Stimulated activated CD8-positive, alpha-beta memory T cell treated with anti-CD3 and anti-CD28 coated beads, Interleukin-12 subunit alpha, Interleukin-12 subunit beta, amount 100 ng/mL, for 24 hours (primary cell): Measurements from ENCODE around the gene EME1.
A peak's percentile ranks its signal among the peaks of the same experiment; 100 is the strongest.
"Not testable (repeated sequence)": the region's sequence is repeated elsewhere in the genome, so short reads cannot be mapped to it uniquely, and the experiment has no call there.

ENCODE experiments used
- DNase-seq: peaks from one replicate; pipeline ENCODE4 v3.0.0-alpha.2; 2020; ENCODE audit errors: extremely low read depth

EME1 gene

GRCh38 chr17:50393700-50394099 is 20.7 kb downstream of the EME1 start:
- DNase-seq: no peak

- no peak for DNase-seq
Observed at GRCh38 chr17:50394711-50395110, 21.7 kb downstream of the EME1 start.

- no peak for DNase-seq
Observed at GRCh38 chr17:50396261-50397110, 23.5 kb downstream of the EME1 start.

- peak; percentile 73 for DNase-seq
Observed at GRCh38 chr17:50397111-50397918, 24.3 kb downstream of the EME1 start, which contains the start of gene LRRC59. TSS of gene LRRC59 (minus strand) at chr17:50397523. CDS start at chr17:50397317, 206 bp downstream.

- DNase-seq: no peak
Observed at GRCh38 chr17:50397919-50398285, 24.9 kb downstream of the EME1 start.

- DNase-seq: not testable (repeated sequence)
Observed at GRCh38 chr17:50398672-50399071, 25.6 kb downstream of the EME1 start.

GRCh38 chr17:50399591-50399990 is 26.6 kb downstream of the EME1 start:
- not testable (repeated sequence) for DNase-seq

GRCh38 chr17:50405351-50405750 is 32.3 kb downstream of the EME1 start:
- not testable (repeated sequence) for DNase-seq

- no peak for DNase-seq
Observed at GRCh38 chr17:50406578-50406977, 33.5 kb downstream of the EME1 start.

- no peak for DNase-seq
Observed at GRCh38 chr17:50407921-50408320, 34.9 kb downstream of the EME1 start.

GRCh38 chr17:50412188-50412732 is 39.2 kb downstream of the EME1 start:
- no peak for DNase-seq

GRCh38 chr17:50414808-50415207 is 41.8 kb downstream of the EME1 start:
- DNase-seq: no peak

GRCh38 chr17:50419577-50419976 is 46.5 kb downstream of the EME1 start:
- DNase-seq: not testable (repeated sequence)

- no peak for DNase-seq
Observed at GRCh38 chr17:50420419-50421112, 47.5 kb downstream of the EME1 start.

GRCh38 chr17:50421308-50422051 is 48.5 kb downstream of the EME1 start:
- DNase-seq: no peak

- no peak for DNase-seq
Observed at GRCh38 chr17:50422738-50423137, 49.7 kb downstream of the EME1 start.

GRCh38 chr17:50423553-50424159 is 50.6 kb downstream of the EME1 start:
- no peak for DNase-seq

GRCh38 chr17:50424246-50424995 is 51.4 kb downstream of the EME1 start:
- no peak for DNase-seq

- DNase-seq: no peak
Observed at GRCh38 chr17:50424996-50425681, 52.1 kb downstream of the EME1 start.
